Raji (cell line): ENCODE data around the gene PLCH1.

Experiments
- POLR2A ChIP-seq: IDR thresholded peaks from 2 replicates; pipeline ENCODE4 v1.6.1; 2011; ENCODE audit warnings: low read depth, low read length, control low read depth; ENCODE audit not compliant: insufficient read depth

Gene PLCH1

DNA sequence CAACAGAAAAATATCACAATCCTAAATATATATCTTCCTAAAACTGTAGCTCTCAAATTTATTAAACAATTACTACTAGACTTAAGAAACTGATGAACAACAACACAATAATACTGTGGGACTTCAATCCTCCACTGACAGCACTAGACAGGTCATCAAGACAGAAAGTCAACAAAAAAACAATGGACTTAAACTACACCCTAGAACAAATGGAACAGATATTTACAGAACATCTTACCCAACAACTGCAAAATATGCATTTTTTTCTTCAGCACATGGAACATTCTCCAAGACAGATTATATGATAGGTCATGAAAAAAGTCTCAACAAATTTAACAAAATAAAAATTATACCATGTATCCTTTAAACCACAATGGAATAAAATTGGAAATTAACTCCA, 133.4 kb downstream of the PLCH1 start:
- TF ChIP-seq POLR2A: no peak

DNA sequence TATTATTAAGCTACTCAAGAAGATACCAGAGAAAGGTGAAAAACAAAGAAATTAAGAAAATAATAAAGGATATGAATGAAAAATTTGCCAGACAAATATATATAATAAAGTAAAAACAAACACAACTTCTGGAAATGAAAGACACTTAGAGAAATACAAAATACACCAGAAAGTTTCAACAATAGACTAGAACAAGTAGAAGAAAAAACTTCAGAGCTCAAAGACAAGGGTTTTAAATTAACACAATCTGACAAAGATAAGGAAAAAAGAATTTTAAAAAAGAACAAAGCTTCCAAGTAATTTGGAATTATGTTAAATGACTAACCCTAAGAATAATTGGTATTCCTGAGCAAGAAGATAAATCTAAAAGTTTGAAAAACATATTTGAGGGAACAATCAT, 135.3 kb downstream of the PLCH1 start:
- TF ChIP-seq POLR2A: no peak

DNA sequence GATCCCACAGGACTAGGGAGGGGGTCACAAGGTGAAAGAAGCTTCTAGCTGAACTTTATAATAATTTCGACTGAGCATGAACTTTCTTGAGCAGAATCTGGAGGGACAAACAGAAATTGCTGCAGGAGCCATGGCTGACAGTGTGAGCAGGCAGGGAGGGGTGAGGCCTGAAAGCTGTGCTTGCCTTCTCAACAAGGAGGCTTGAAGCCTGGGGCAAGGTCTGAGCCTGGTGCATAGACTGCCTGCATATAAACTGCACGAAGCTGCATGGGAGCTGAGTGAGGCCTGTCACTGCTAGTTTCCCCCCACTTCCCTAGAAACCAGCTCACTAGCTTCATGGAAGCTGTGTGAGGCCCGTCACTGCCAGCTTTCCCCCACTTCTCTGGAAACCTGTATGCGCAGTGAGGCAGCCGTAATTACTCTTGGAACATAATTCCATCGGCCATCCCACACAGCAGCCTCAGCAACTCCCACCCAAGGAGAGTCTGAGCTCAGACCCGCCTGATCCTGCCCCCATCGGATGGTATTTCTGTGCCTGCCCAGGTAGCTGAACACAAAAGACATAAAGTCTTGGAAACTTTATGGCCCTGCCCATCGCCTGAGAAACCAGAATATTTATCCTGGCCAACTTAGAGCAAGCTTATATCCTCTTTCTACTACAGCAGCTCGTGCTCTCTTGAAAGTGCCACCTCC, 136.5 kb downstream of the PLCH1 start:
- no peak for TF ChIP-seq POLR2A

DNA sequence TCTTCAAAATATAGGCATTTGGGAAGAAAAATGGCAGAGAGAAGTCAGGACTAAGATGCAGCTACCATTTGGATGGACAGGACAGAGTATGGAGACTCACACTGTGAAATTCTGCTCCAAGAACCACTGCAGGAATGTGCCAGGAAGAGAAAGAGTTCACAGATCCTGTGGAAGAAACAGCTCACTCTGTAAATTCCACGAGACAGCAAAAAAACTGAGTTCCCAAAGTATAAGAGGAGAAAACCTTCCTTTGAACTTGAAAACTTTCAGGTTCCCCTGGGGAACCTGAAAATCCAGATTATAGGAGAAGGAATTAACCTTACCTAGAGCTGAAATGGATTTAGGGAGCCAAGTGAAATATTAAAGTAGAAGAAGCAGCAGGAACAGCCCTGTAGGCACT, 137.1 kb downstream of the PLCH1 start:
- TF ChIP-seq POLR2A: no peak

DNA sequence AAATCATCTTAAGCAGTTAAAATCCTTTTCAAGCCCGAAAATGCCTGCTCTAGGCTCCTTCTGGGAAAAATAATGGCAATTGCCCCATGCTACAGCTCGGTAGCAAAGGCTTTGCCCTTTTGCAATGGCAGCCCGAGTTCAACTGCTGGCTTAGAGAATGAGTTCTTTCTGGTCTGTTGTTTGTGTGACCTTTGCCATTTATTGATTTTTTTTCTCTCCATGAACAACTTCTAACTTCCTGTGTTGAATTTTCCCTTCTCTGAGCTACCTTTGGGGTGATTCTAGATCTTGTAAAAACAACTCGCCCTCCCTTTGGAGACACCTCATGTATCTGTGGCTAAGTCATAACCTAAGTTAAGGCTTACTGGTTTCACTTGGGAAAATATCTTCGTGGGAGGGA, 139.3 kb downstream of the PLCH1 start:
- no peak for TF ChIP-seq POLR2A

DNA sequence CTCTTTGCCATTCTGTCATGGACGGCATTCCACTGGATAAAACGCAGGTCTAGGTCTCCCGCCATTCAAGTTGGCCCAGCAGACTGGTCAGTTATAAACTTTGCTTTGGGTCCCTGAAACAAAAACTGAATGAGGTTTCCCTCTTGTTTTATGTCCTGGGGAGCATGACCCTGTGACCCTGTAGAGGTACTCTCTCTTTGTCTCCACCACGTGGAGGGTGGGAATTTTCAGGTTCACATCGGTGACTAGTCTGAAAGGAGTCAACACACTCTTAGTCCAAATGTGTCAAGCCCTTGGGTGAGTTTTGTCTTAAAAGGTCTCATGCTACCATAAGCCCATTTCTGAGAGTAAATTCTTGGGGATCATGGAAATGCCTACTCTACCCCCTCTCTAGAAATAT, 139.9 kb downstream of the PLCH1 start:
- TF ChIP-seq POLR2A: no peak

DNA sequence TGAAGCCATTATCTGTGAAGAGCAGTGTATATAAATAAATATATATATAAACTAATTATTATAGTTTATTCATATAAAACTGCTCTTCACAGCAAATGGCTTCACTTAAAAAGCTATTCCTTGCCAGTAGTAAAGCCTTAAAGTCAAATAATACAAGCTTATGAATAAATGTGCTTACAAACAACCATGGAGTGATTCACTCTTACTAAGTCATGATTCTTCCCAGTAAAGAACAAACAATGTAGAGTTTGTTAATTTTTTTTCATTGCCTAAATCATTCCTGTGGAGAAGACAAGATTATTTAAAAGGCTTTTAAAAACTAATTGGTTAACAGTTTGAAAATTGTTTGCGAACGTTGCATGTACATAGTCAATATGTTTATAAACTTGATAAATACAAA, 140.7 kb downstream of the PLCH1 start:
- TF ChIP-seq POLR2A: no peak

DNA sequence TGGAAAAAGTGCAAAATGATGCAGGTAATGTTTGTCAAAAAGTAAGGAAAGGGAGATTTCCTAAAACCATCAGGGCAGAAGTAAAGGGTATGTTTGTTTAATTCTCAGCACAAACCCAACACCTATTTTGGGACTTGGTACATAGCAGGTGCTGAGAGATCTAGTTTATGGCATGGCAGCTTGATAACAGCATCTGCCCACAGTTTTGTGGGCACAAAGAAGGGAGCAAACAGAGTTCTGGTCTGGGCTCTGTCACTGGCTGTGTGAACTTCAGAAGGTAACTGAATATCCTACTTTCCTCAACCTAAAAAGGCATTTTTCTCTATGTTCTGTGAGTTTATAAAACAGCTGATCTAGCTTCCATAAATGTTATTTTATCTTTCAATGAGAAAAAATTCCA, 141.6 kb downstream of the PLCH1 start:
- TF ChIP-seq POLR2A: no peak

DNA sequence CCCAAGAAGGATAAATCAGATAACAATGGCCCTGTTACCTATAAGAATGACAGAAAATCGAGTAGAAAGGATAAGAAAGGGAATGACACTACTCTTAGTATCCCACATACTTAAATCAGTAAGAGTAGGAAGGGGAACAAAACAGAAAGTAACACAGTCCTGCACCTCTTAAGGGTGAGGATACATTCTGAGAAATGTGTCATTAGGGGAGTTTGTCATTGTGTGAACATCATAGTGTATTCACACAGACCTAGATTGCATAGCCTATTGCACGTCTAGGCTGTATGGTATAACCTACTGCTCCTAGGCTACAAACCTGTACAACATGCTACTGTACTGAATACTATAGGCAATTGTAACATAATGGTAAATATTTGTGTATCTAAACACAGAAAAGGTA, 142.6 kb downstream of the PLCH1 start:
- TF ChIP-seq POLR2A: no peak

DNA sequence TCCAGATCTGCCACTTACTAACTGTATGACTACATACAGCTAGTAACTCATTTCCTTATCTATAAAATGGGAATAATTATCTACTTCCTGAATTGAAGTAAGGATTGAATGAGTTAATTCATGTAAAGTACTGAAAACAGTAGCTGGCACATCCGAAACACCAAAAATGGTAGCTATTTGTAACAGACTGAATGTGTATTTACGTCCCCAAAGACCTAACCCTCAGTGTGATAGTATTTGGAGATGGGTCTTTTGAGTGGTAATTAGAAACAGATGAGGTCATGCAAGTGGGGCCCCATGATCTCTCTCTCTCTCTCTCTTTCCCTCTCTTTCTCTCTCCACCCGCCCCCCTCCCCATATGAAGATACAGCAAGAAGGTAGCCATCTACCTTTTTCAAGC, 146.2 kb downstream of the PLCH1 start:
- TF ChIP-seq POLR2A: no peak

DNA sequence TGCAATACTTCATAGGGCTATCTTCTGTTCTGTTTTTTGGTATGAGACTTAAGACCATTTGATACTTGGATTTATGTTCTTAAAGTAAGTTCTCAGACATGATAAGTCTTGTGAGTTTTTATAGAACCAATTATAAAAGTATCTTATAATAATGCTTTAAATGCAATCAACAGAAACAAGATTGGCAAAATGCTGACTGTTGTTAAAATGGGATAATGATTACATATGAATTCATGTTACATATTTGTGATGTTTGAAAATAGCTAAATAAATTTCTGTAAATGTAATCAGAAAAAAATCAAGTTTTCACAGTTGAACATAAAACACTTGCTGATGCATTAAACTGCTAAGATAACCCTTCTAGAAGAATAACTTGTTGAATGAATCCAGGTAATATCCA, 148.3 kb downstream of the PLCH1 start:
- TF ChIP-seq POLR2A: no peak

DNA sequence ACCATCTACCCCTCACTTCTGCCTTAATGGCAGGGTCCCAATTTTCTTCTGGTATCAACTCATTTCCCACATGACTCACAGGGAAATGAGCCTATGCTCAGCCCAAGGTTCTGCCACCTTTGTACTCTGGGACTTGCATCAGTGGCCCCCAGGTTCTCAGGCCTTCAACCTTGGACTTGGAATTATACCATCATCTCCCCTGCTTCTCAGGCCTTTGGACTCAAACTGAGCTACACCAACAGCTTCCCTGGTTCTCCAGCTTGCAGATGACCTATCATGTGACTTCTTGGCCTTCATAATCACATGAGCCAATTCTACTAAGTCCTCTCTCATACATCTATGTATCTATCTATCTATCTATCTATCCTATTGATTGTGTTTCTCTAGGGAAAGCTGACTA, 149.5 kb downstream of the PLCH1 start:
- TF ChIP-seq POLR2A: no peak

DNA sequence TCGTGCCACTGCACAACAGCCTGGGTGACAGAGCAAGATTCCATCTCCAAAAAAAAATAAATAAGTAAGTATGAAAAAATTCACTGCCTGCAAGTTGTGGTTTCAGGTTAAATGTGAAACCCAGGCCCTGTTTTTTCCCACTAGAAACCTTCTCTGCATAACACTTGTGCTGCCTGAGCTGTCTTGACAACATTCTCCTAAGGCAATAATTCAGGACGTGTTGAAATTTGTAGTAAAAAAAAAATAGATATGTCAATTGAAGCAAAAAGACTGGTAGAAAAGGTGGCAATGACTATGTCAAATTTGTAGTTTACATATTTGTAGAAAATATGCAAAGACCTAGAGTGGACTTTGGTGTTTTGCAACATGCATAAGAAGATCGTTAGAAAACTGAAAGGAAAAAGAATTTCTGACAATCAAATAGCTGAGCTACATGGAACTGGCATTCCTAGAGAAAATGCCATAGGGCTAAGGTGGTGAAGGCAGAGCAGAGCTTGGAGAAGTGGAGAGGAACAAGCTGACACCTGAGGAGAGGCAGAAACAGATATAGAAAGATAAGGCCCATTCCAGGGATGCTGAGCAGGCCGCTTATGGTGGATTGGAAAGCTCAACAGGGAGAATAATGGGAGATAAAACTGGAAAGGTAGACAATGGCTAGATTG, 150.2 kb downstream of the PLCH1 start:
- TF ChIP-seq POLR2A: no peak

DNA sequence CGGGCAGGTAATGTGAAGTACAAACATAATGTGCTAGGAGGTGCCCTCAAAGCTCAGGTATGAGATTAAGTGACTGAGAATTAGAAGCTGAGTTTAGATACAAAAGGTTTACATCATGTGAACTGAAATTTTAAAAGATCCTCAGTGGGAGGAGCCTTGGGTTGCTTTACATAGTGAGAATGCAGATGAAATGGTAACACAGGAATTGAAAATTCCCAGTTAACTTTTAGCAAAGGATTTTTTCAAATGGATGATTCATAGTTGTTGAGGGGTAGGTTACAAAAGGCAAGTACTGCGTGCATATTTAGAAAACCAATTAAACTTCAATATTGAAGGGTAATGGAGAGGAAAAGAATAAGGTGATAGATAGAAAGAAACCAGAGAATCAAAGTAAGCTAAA, 157.3 kb downstream of the PLCH1 start:
- TF ChIP-seq POLR2A: no peak

DNA sequence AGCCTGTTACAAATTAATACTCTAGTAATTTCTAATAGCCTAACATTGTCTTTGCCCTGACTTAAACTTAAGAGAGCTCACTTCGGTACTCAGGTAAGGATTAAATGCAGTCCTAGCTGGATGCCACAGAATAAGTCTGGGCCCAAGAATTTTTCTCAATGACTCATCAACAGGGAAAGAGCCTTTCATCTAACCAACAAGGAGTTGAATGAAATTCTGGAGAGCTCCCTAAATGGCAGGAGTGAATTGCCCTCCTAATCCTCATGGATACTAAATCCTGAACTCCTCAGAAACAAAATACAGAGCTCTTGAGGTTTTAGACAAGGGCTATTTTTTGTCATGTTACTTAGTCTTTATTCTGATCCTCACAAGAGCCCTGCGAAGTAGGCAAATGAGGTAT, 159.5 kb downstream of the PLCH1 start:
- no peak for TF ChIP-seq POLR2A

DNA sequence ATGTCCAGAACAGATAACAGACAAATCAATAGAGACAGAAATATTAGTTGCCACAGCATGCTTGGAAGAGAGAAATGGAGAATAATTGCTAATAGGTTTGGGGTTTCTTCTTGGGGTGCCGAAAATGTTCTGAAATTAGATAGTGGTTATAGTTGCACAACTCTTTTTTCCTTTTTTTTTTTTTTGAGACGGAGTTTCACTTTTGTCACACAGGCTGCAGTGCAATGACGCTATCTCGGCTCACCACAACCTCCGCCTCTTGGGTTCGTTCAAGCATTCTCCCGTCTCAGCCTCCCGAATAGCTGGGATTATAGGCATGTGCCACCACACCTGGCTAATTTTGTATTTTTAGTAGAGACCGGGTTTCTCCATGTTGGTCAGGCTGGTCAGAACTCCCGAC, 163.3 kb downstream of the PLCH1 start:
- no peak for TF ChIP-seq POLR2A

DNA sequence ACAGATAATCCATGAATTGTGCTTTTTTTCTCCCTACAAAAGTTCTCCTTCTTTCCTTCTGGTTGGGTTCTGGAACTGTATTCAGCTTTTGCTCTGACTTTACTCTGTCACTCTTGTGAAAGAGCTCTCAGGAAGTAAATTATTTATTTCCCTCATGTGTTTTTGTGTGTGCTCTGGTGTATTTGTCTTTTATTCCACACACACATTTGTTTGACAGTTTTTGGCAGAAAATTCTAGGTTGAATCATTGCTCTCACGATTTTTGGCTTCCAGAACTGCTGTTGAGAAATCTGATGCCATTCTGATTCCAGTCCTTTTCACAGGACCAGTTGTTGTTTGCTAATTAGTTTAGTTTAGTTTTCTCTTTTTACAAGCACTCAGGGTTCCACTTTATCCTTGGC, 172.8 kb downstream of the PLCH1 start:
- TF ChIP-seq POLR2A: no peak
